Smooth muscle cell (in vitro differentiated cells): Measurements from ENCODE around the gene SCARF1. TPM values are rescaled to one million over a fixed set of nuclear protein-coding genes. Genes with fewer than 3 reads are reported as not detected.

ENCODE experiments used
- DNase-seq: peaks from one replicate; lab custom pipeline; 2025; ENCODE audit not compliant: unreplicated experiment; lab: John Stamatoyannopoulos, UW
- H2AFZ ChIP-seq: fragments of 200-600 bp; sonication (generic); 2 replicates; pipeline ENCODE4 v1.6.0; 2016; ENCODE audit warnings: antibody characterized with exemption, low read depth, mild to moderate bottlenecking
- H3F3A ChIP-seq: fragments of 200-600 bp; sonication (generic); 2 replicates; pipeline ENCODE4 v1.6.0; 2017; ENCODE audit warnings: antibody characterized with exemption, low read depth
- H3K27ac ChIP-seq: fragments of 200-600 bp; sonication (generic); 2 replicates; pipeline ENCODE4 v1.5.1; 2016; ENCODE audit warnings: low read depth, mild to moderate bottlenecking
- H3K27me3 ChIP-seq: fragments of 200-600 bp; sonication (generic); 2 replicates; pipeline ENCODE4 v1.6.1; 2016; ENCODE audit warnings: low read depth, mild to moderate bottlenecking
- H3K36me3 ChIP-seq: fragments of 200-600 bp; sonication (generic); 2 replicates; pipeline ENCODE4 v1.5.1; 2016; ENCODE audit warnings: low read depth
- H3K4me1 ChIP-seq: fragments of 200-600 bp; sonication (generic); 2 replicates; pipeline ENCODE4 v1.5.1; 2016; ENCODE audit warnings: low read depth
- H3K4me2 ChIP-seq: fragments of 200-600 bp; sonication (generic); 2 replicates; pipeline ENCODE4 v1.6.0; 2016; ENCODE audit warnings: mild to moderate bottlenecking
- H3K4me3 ChIP-seq: fragments of 200-600 bp; sonication (generic); 2 replicates; pipeline ENCODE4 v1.5.1; 2016; ENCODE audit warnings: mild to moderate bottlenecking
- H3K79me2 ChIP-seq: fragments of 200-600 bp; sonication (generic); 2 replicates; pipeline ENCODE4 v1.6.0; 2016; ENCODE audit warnings: low read depth, mild to moderate bottlenecking
- H3K9ac ChIP-seq: fragments of 200-600 bp; sonication (generic); 2 replicates; pipeline ENCODE4 v1.6.0; 2016; ENCODE audit warnings: low read depth
- H3K9me3 ChIP-seq: fragments of 200-600 bp; sonication (generic); replicated peaks from 2 replicates; pipeline ENCODE4 v1.5.1; 2016; ENCODE audit warnings: low read depth
- H4K20me1 ChIP-seq: fragments of 200-600 bp; sonication (generic); 2 replicates; pipeline ENCODE4 v1.6.0; 2016; ENCODE audit warnings: low read depth
- WGBS: methylation state at CpG from one replicate; pipeline ENCODE4 v1.1.7; 2016; ENCODE audit warnings: low lambda C conversion rate; 5-methylcytosine and 5-hydroxymethylcytosine counted together
- polyA plus RNA-seq: library from polyadenylated mRNA; unstranded; fragments of >200 nt; fragmentation: Nextera tagmentation; extraction: Ambion mirVana; gene quantifications from 2 replicates; pipeline ENCODE4 v1.2.1, GENCODE V29; 2016
- total RNA-seq: library from RNA; depleted of rRNA; stranded (reverse); fragments of >200 nt; gene quantifications from 2 replicates; pipeline ENCODE4 v1.2.3, GENCODE V29; 2014
- TF ChIP-seq, protein P1 (sequence below): fragments of 200-600 bp; sonication (generic); IDR thresholded peaks from 2 replicates; pipeline ENCODE4 v1.5.1; 2017; ENCODE audit warnings: borderline replicate concordance, mild to moderate bottlenecking, antibody characterized with exemption; ENCODE audit not compliant: insufficient read depth, poor library complexity, severe bottlenecking

SCARF1 gene
- total and polyA plus RNA-seq, 2 experiments from 2014 or later, result 0.11 to 0.63 TPM

- WGBS, result 84% methylated on average over 12 of the region's 12 CpGs
- no peak overlapping the region for H3K4me3 ChIP-seq
- H3K27me3 ChIP-seq, result no peaks in the 10 kb centered on the region
- DNase-seq, result no peak
- H3K9me3 ChIP-seq, result no peaks in the 10 kb centered on the region
- no peak overlapping the region for H2AFZ ChIP-seq
- no peaks in the 10 kb centered on the region for H3F3A ChIP-seq
- H3K9ac ChIP-seq, result no peak overlapping the region
- no peaks in the 10 kb centered on the region for H3K79me2 ChIP-seq
- no peaks in the 10 kb centered on the region for H3K36me3 ChIP-seq
- no peak overlapping the region for H3K4me2 ChIP-seq
- H3K4me1 ChIP-seq, result peaks cover 10% of the 10 kb centered on the region
- no peaks in the 10 kb centered on the region for H4K20me1 ChIP-seq
- no peak overlapping the region for H3K27ac ChIP-seq
- TF ChIP-seq, protein P1, sequence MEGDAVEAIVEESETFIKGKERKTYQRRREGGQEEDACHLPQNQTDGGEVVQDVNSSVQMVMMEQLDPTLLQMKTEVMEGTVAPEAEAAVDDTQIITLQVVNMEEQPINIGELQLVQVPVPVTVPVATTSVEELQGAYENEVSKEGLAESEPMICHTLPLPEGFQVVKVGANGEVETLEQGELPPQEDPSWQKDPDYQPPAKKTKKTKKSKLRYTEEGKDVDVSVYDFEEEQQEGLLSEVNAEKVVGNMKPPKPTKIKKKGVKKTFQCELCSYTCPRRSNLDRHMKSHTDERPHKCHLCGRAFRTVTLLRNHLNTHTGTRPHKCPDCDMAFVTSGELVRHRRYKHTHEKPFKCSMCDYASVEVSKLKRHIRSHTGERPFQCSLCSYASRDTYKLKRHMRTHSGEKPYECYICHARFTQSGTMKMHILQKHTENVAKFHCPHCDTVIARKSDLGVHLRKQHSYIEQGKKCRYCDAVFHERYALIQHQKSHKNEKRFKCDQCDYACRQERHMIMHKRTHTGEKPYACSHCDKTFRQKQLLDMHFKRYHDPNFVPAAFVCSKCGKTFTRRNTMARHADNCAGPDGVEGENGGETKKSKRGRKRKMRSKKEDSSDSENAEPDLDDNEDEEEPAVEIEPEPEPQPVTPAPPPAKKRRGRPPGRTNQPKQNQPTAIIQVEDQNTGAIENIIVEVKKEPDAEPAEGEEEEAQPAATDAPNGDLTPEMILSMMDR, result no peak
Measured at GRCh38 chr17:1641065-1641403, 4.5 kb downstream of the SCARF1 start.

- Histone ChIP-seq H3K36me3 (no peaks in the 10 kb centered on the region), H2AFZ (no peak overlapping the region)
Measured at GRCh38 chr17:1640329-1641064, 5.0 kb downstream of the SCARF1 start.

GRCh38 chr17:1639549-1640180, 5.9 kb downstream of the SCARF1 start:
- H3K36me3 ChIP-seq, result no peaks in the 10 kb centered on the region
- no peak overlapping the region for H3K9ac ChIP-seq
- H2AFZ ChIP-seq, result no peak overlapping the region
- no peaks in the 10 kb centered on the region for H3K79me2 ChIP-seq
- H3F3A ChIP-seq, result no peaks in the 10 kb centered on the region
- WGBS, result 83% methylated on average over 11 of the region's 11 CpGs
- no peak for DNase-seq
- TF ChIP-seq, protein P1, result no peak
- H3K4me1 ChIP-seq, result peaks cover 10% of the 10 kb centered on the region
- no peak overlapping the region for H3K4me2 ChIP-seq
- H3K9me3 ChIP-seq, result no peaks in the 10 kb centered on the region
- H4K20me1 ChIP-seq, result no peaks in the 10 kb centered on the region
- H3K27me3 ChIP-seq, result no peaks in the 10 kb centered on the region
- no peak overlapping the region for H3K27ac ChIP-seq
- no peak overlapping the region for H3K4me3 ChIP-seq

More at GRCh38 chr17:1640329-1641064, 5.0 kb downstream of the SCARF1 start:
- 80% methylated on average over 23 of the region's 23 CpGs for WGBS
- Histone ChIP-seq H4K20me1 (no peaks in the 10 kb centered on the region), H3K27me3 (no peaks in the 10 kb centered on the region), H3F3A (no peaks in the 10 kb centered on the region), H3K9ac (no peak overlapping the region), H3K79me2 (no peaks in the 10 kb centered on the region), H3K27ac (no peak overlapping the region), H3K9me3 (no peaks in the 10 kb centered on the region), H3K4me2 (no peak overlapping the region), H3K4me1 (peaks cover 10% of the 10 kb centered on the region), H3K4me3 (no peak overlapping the region)
- TF ChIP-seq, protein P1, result no peak
- no peak for DNase-seq
